Kidney glomerular epithelial cell (primary cell): ENCODE data around the gene DCAF15.

ENCODE experiments used
- DNase-seq: peaks from one replicate; lab custom pipeline; 2025; lab: John Stamatoyannopoulos, UW

Gene DCAF15

DNA sequence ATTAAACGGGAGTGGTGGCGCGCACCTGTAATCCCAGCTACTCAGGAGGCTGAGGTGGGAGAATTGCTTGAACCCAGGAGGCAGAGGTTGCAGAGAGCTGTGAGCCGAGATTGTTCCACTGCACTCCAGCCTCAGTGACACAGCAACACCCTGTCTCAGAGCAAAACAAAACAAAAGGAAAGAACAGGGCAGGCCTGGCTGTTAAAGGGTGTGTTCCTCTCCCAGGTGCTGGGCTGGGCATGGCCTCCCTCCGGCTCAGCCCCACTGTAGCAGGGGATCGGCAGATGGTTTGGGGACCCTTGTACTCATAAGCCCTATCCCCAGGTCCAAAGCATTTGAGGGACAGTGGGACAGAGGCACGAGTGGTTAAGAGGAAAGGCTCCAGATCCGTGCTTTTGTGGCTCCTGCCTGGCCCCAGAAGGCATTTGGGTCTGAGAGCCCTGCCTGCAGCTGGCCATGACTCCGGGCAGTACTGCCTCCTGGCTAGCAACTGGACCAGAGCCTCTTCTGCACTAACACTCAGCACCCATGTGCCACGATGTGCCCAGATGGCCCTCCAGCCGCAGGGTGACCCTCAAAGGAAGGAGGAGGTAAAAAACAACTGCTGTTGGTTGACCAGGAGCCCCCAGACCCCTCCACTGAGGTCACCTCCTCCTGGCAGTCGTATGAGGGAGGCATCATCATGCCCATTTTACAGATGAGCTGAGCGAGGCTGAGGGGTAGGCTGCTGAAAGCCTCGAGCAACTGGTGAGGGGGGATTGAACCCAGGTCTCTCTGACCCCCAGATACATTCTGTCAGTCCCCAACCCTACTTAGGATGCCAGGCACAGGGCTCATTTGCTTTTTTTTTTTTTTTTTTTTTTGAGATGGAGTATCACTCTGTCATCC lies 43.8 kb downstream of the DCAF15 start:
- no peak for DNase-seq

DNA sequence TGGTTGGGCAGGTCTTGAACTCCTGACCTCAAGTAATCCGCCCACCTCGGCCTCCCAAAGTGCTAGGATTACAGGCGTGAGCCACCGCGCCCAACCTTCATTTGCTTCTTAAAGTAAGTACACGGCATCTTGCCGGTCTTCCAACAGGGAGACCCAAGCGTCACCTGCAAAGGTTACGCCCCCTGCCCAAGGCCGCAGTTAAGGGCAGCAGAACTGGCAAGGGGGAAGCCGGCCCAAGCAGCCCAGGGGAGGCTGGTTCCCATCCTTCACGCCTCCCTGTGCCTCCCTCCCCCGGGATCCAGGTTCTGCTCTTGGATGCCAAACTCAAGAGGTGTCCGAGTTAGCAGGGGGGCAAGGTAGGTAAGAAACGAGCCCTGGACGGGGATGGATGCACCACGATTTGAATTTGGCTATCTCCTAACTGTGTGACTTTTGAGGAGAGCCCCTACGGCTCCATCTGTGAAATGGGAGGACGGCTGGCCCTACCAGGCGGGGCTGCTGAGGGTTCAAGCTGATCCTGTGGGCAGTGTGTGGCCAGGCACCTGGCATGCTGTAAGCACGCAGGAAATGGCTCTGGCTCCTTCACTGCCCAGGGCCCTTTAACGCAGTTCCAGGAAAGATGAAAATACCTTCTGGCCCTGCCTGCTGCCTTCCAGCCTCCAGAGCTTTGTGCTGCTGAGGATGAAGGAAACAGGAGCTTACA lies 44.8 kb downstream of the DCAF15 start:
- DNase-seq: no peak

- no peak for DNase-seq
Measured at GRCh38 chr19:13997631-13997962, 45.3 kb downstream of the DCAF15 start.

DNA sequence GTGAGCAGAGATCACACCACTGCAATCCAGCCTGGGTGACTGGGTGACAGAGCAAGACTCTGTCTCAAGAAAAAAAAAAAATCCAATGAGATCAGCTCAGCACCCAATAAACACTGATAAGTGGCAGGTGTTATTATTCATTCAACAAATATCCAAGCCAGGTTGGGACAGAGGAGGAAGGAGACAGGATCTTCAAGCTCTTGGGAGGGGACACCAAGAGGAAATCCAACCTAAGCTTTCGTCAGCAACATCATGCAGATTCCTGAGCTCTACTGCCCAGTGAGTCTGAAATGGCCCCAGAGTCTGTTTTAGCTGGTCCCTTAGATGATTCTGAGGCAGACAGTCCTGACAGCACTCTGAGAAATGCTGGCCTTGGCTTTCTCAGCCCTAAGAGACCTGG lies 46.1 kb downstream of the DCAF15 start:
- no peak for DNase-seq

DNA sequence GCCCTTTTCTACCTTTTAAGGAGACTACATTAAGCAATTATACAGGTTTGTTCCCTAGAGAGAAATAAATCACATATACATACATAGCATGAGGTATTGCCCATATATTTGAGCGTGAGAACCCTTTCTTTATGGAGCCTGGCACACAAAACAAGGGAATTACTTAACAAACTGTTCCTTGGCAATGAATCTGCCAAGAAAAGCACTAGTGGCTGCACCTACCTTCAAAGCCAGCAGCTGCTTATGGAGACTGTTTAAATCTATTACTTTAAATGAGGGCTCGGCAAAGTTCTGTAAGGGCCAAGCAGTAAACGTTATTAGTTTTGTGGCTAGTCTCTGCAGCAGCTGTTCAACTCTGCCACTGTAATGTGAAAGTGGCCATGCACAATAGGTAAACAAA lies 46.8 kb downstream of the DCAF15 start:
- no peak for DNase-seq

DNA sequence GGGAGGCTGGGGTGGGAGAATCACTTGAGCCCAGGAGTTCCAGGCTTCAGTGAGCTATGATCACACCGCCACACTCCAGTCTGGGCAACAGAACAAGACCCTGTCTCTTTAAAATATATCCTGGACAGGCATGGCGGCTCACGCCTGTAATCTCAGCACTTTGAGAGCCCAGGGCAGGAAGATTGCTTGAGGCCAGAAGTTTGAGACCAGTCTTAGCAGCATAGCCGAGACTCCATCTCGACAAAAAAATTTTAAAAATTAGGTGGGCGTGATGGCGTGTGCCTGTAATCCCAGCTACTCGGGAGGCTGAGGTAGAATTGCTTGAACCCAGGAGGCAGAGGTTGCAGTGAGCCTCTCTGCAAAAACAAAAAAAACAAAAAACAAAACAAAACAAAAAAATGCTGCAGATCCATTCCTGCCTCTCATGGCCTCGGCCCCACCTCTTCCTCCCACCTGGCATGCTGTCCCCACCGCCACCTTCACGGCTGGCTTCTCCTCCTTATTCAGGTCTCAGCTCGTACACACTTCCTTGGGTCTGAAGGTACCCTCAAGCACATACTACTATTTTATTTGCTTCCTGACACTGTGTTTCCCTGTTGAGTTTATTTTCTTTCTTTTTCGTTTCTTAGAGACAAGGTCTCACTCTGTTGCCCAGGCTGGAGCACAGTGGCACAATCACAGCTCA lies 48.5 kb downstream of the DCAF15 start:
- no peak for DNase-seq

GRCh38 chr19:14002571-14003250 lies 50.4 kb downstream of the DCAF15 start:
- no peak for DNase-seq

GRCh38 chr19:14003251-14004055 lies 51.1 kb downstream of the DCAF15 start:
- no peak for DNase-seq

DNA sequence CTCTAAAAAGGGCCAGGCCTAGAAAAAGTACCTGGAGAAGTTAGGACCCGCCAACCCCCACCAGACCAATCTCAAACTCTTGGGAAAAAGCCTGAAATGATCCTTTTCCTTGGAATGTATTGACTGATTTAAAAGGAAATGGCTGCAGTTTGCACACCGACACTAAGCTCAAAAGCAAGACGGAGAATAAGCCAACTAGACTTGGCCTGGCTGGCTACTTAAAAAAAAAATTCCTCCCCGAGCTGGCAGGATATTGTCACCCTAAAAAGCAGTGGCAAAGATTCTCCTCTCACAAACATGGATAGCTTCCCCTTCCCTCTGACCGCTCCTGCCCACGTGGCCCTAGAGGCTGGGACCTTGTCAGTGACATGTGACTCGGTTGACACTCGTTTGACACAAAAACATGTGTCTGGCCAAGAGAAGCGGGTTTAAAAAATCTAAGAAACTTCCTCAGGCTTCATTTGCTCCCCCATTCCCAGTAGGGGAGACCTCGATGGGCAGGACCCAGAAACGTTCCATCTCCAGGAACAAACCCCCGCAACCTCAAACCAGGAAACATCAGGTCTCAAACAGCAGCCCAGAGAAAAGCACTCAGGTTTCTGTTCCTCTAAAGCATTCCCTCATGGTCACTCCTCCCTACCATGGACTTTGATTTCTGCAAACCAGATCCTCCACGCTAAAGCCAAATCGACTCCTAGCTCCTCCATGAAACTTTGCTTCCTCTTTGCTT lies 52.5 kb downstream of the DCAF15 start:
- DNase-seq: no peak

DNA sequence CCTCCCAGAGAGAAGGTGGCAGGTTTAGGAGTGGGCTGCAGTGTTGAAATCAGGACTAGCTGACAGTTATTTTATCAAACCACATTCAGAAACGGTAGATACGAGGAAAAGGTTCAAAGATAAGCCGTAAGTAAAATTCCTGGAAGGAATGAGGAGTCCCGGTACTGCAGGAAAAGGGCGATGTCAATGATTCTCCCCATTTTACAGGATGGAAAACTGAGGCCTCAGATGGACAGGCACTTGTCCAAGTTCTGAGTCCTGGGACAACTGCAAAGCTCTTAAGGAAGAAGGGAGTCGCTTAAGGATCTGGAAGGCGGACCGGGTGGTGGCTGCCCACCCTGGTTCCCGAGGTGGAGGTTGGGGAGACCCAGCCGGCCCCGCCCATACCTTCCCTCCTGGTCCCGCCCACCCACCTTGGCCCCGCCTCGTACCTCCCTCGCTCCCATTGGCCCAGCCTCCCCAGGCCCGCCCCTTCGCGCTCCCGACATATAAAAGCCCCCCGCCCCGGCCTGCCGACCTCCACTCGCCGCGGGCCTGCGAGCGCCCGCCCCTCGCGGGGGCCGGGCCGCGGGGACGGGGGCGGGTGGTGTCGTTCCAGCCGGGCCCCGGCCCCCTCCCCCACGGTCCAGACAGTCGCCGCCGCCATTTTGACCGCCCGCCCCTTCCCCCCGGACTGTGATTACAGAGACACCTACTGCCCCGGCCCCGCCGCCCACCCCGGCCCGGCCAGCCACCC lies 53.2 kb downstream of the DCAF15 start:
- DNase-seq: peak; percentile 51

DNA sequence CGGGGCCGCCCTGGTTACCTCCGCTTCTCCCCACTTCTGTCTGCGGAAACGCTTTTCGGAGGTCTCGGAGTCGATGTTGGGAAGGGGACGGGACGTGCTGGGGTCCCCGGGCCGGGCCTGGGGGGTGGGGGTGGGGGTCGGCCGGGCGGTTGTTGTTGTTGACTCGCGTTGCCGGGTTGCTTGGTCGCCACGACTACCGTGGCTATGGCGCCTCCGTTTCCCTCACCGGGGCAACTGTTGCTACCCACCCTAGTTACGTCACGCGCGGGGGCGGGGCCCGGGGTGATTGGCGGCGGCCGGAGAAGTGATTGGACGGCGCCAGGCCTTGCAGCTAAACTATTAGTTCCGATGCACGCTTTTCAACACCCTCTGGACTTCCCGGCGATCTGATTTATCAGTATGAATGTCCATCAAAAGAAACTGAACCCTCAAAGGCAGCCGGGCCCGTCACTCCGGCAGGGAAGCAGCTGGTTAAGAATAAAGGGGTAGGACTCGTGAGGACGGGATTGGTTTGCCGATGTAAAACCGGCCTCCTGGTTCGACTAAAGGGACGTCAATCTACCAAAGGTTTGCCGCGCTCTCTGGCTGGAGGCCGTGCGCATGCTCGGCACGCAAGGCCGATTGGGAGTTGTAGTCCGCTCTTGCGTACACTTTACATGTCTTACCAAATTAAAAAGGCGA lies 53.9 kb downstream of the DCAF15 start, which contains the start of gene RFX1:
TSS of gene RFX1 (minus strand) at position 236 of the 681 bp plus-strand sequence. CDS start 12,477 bp downstream, outside the sequence.
- peak; percentile 100 for DNase-seq

- no peak for DNase-seq
Measured at GRCh38 chr19:14006766-14007562, 54.7 kb downstream of the DCAF15 start.
